GM23338 (cell line): ENCODE results near the gene DRAM2. TPM values are rescaled to one million over a fixed set of nuclear protein-coding genes. Genes with fewer than 3 reads are reported as not detected.

Experiments used
- ATAC-seq: fragments of 200-7000 bp; cut with Tn5 transposase; 3 replicates; pipeline ENCODE4 v1.9.1; 2020
- DNase-seq: peaks from one replicate; pipeline ENCODE4 v3.0.0-alpha.2; 2015; ENCODE audit warnings: low spot score
- H2AFZ ChIP-seq: fragments of 200-600 bp; sonication (generic); 2 replicates; pipeline ENCODE4 v1.8.0; 2016; ENCODE audit warnings: antibody characterized with exemption, mild to moderate bottlenecking, moderate library complexity
- H3F3A ChIP-seq: fragments of 200-600 bp; sonication (generic); replicated peaks from 2 replicates; pipeline ENCODE4 v1.8.0; 2017; ENCODE audit warnings: antibody characterized with exemption, mixed run types, low read depth
- H3K27ac ChIP-seq: fragments of 200-600 bp; sonication (generic); 2 replicates; pipeline ENCODE4 v1.6.1; 2016; ENCODE audit warnings: low read depth
- H3K27me3 ChIP-seq: fragments of 200-600 bp; sonication (generic); 2 replicates; pipeline ENCODE4 v1.8.0; 2016; ENCODE audit warnings: mild to moderate bottlenecking, mixed run types, moderate library complexity; ENCODE audit not compliant: insufficient read depth
- H3K36me3 ChIP-seq: fragments of 200-600 bp; sonication (generic); 2 replicates; pipeline ENCODE4 v1.8.0; 2016; ENCODE audit warnings: mild to moderate bottlenecking; ENCODE audit not compliant: insufficient read depth
- H3K4me1 ChIP-seq: fragments of 200-600 bp; sonication (generic); 2 replicates; pipeline ENCODE4 v1.8.0; 2016; ENCODE audit warnings: mild to moderate bottlenecking, moderate library complexity; ENCODE audit not compliant: insufficient read depth
- H3K4me2 ChIP-seq: fragments of 200-600 bp; sonication (generic); 2 replicates; pipeline ENCODE4 v1.7.1; 2017; ENCODE audit warnings: mixed run types
- H3K4me3 ChIP-seq: fragments of 200-600 bp; sonication (generic); 2 replicates; pipeline ENCODE4 v1.6.1; 2016; ENCODE audit warnings: mixed run types
- H3K79me2 ChIP-seq: fragments of 200-600 bp; sonication (generic); replicated peaks from 2 replicates; pipeline ENCODE4 v1.8.0; 2017; ENCODE audit warnings: mild to moderate bottlenecking; ENCODE audit not compliant: insufficient read depth
- H3K9me2 ChIP-seq: fragments of 200-600 bp; sonication (generic); 2 replicates; pipeline ENCODE4 v1.8.0; 2017; ENCODE audit not compliant: insufficient read depth
- H4K20me1 ChIP-seq: fragments of 200-600 bp; sonication (generic); replicated peaks from 2 replicates; pipeline ENCODE4 v1.8.0; 2017; ENCODE audit warnings: mild to moderate bottlenecking; ENCODE audit not compliant: insufficient read depth
- H3K27ac Mint-ChIP-seq: 2 replicates; pipeline ENCODE4 v1.8.0; 2020; ENCODE audit warnings: inconsistent platforms, mild to moderate bottlenecking, moderate library complexity, mixed read lengths
- H3K27me3 Mint-ChIP-seq: 3 replicates; pipeline ENCODE4 v1.8.0; 2022; ENCODE audit warnings: low read depth, mild to moderate bottlenecking, moderate library complexity, mixed read lengths, inconsistent platforms; ENCODE audit not compliant: insufficient read depth, poor library complexity
- H3K36me3 Mint-ChIP-seq: 3 replicates; pipeline ENCODE4 v1.8.0; 2021; ENCODE audit warnings: low read depth, mild to moderate bottlenecking, inconsistent platforms, moderate library complexity, mixed read lengths
- H3K4me1 Mint-ChIP-seq: 3 replicates; pipeline ENCODE4 v1.8.0; 2020; ENCODE audit warnings: mild to moderate bottlenecking, inconsistent platforms, mixed read lengths
- H3K4me3 Mint-ChIP-seq: 3 replicates; pipeline ENCODE4 v1.8.0; 2021; ENCODE audit warnings: moderate library complexity, mild to moderate bottlenecking, inconsistent platforms, mixed read lengths
- H3K9me3 Mint-ChIP-seq: 3 replicates; pipeline ENCODE4 v1.8.0; 2020; ENCODE audit warnings: moderate library complexity, mild to moderate bottlenecking, inconsistent platforms, mixed read lengths
- EZH2 ChIP-seq: fragments of 200-600 bp; sonication (generic); IDR thresholded peaks from one replicate; pipeline ENCODE4 v1.8.0; 2017; ENCODE audit warnings: antibody characterized with exemption, mild to moderate bottlenecking, low read depth; ENCODE audit not compliant: unreplicated experiment
- JUNB ChIP-seq: IDR thresholded peaks from one replicate; pipeline ENCODE4 v1.6.1; 2016; ENCODE audit warnings: antibody characterized with exemption; ENCODE audit not compliant: unreplicated experiment
- POLR2AphosphoS5 ChIP-seq: IDR thresholded peaks from 2 replicates; pipeline ENCODE4 v1.6.1; 2016; ENCODE audit warnings: antibody characterized with exemption, low read depth
- STAT1 ChIP-seq: IDR thresholded peaks from one replicate; pipeline ENCODE4 v1.6.1; 2016; ENCODE audit warnings: antibody characterized with exemption; ENCODE audit not compliant: unreplicated experiment
- long read RNA-seq: library from polyadenylated mRNA; unstranded; transcript quantifications from one replicate; pipeline ENCODE4 v2.0.0, GENCODE V29; 2020; ENCODE audit not compliant: unreplicated experiment
- polyA plus RNA-seq: library from polyadenylated mRNA; unstranded; fragments of >200 nt; fragmentation: Nextera tagmentation; extraction: Ambion mirVana; gene quantifications from 2 replicates; pipeline ENCODE4 v1.2.1, GENCODE V29; 2016
- total RNA-seq: library from RNA; depleted of rRNA; stranded (reverse); fragments of >200 nt; shearing (Covaris generic); gene quantifications from 2 replicates; pipeline ENCODE4 v1.2.3, GENCODE V29; 2014; rRNA removed
- TF ChIP-seq, protein P1 (sequence below), 2 experiments: fragments of 200-600 bp in 1 of 2; sonication (generic) in 1 of 2; conservative IDR thresholded peaks; 2 replicates each; pipeline versions ENCODE4 v1.5.1 to v1.6.1; 2016 to 2017; ENCODE audit warnings: antibody characterized with exemption in 2 of 2, low read depth in 2 of 2, mild to moderate bottlenecking in 2 of 2, moderate library complexity in 1 of 2
- TF ChIP-seq, protein P2 (sequence below): IDR thresholded peaks from one replicate; pipeline ENCODE4 v1.6.1; 2018; ENCODE audit warnings: antibody characterized with exemption; ENCODE audit not compliant: unreplicated experiment
- TF ChIP-seq, protein P3 (sequence below): IDR thresholded peaks from 2 replicates; pipeline ENCODE4 v1.6.1; 2016; ENCODE audit warnings: antibody characterized with exemption

The DRAM2 gene
- total RNA-seq (45.9 and 74.6 TPM in 2 replicates), polyA plus RNA-seq (22.9 TPM in 2 replicates)
- long read RNA-seq, partial matches to known transcripts = 4 of 37 reads
- long read RNA-seq, other reads (novel, unspliced or antisense) = 31 of 37 reads

GRCh38 chr1:111139956-111140679, at the start of gene DRAM2, which contains the start of gene CEPT1:
Gene DRAM2, minus strand, starts transcription at chr1:111140093. Its CDS starts 8,539 bp downstream, at chr1:111131554.
Gene CEPT1, plus strand, starts transcription at chr1:111140223. Its CDS starts 7,492 bp downstream, at chr1:111147715.
- H3K79me2 ChIP-seq = peaks cover 59% of the 10 kb centered on the region
- H2AFZ ChIP-seq = peak within 1 kb of the TSS; percentile 86
- TF ChIP-seq POLR2AphosphoS5 = peak; percentile 91
- no peak for TF ChIP-seq STAT1
- TF ChIP-seq, protein P1, sequence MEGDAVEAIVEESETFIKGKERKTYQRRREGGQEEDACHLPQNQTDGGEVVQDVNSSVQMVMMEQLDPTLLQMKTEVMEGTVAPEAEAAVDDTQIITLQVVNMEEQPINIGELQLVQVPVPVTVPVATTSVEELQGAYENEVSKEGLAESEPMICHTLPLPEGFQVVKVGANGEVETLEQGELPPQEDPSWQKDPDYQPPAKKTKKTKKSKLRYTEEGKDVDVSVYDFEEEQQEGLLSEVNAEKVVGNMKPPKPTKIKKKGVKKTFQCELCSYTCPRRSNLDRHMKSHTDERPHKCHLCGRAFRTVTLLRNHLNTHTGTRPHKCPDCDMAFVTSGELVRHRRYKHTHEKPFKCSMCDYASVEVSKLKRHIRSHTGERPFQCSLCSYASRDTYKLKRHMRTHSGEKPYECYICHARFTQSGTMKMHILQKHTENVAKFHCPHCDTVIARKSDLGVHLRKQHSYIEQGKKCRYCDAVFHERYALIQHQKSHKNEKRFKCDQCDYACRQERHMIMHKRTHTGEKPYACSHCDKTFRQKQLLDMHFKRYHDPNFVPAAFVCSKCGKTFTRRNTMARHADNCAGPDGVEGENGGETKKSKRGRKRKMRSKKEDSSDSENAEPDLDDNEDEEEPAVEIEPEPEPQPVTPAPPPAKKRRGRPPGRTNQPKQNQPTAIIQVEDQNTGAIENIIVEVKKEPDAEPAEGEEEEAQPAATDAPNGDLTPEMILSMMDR (conservative IDR thresholded peaks at IDR 0.05; ENCODE audit: low read depth in 2 of 2) = 0 out of 4 replicates have a peak, but pooled peaks of 1 of the 2 experiments have one; percentile 1
- no peaks in the 10 kb centered on the region for H3F3A ChIP-seq
- Mint-ChIP-seq H3K27ac (peak within 1 kb of the TSS; percentile 96), H3K27me3 (peaks cover 2% of the 10 kb centered on the region), H3K4me3 (peak within 1 kb of the TSS; percentile 96), H3K4me1 (peaks cover 32% of the 10 kb centered on the region), H3K9me3 (no peaks in the 10 kb centered on the region), H3K36me3 (peaks cover 20% of the 10 kb centered on the region)
- peak within 1 kb of the TSS; percentile 89 for H3K4me2 ChIP-seq
- no peaks in the 10 kb centered on the region for H3K9me2 ChIP-seq
- ATAC-seq (peak; percentile 86), DNase-seq (peak; percentile 99)
- H4K20me1 ChIP-seq = no peaks in the 10 kb centered on the region; the same call in none of the 2 replicates
- H3K27me3 ChIP-seq = no peaks in the 10 kb centered on the region
- peak within 1 kb of the TSS; percentile 98 for H3K27ac ChIP-seq
- H3K4me3 ChIP-seq = peak within 1 kb of the TSS; percentile 76
- H3K36me3 ChIP-seq = peaks cover 10% of the 10 kb centered on the region; the same call in 1 of the 2 replicates
- peaks cover 20% of the 10 kb centered on the region for H3K4me1 ChIP-seq

DNA sequence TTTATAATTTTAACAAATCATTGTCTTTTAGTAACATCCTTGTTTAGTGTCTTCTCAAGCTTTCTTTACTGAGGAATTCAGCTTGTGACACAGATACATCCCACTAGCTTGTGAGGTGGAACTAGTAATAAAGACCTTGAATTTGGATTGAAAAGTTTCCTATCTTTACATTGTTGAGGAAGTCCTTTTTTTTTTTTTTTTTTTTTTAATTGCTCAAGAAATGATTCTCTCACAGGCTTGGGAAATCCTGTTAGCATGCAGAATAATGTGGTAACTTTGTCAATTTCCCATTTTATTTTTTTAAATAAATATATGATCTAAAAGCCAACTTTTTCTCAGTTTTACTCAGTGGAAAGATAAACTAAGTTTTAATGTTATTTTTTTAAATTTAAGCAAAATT, 44.8 kb upstream of the DRAM2 start:
- Mint-ChIP-seq H3K27ac (no peak overlapping the region), H3K4me3 (no peak overlapping the region), H3K36me3 (peaks cover 44% of the 10 kb centered on the region), H3K9me3 (no peaks in the 10 kb centered on the region), H3K27me3 (no peaks in the 10 kb centered on the region), H3K4me1 (no peaks in the 10 kb centered on the region)
- Histone ChIP-seq H3K9me2 (no peaks in the 10 kb centered on the region; the same call in 1 of the 2 replicates), H3K27ac (no peak overlapping the region), H3K36me3 (peaks cover 6% of the 10 kb centered on the region), H3K4me3 (no peak overlapping the region), H3K79me2 (no peaks in the 10 kb centered on the region), H3K4me2 (no peak overlapping the region), H2AFZ (no peak overlapping the region), H3F3A (no peaks in the 10 kb centered on the region), H3K4me1 (no peaks in the 10 kb centered on the region), H3K27me3 (no peaks in the 10 kb centered on the region), H4K20me1 (no peaks in the 10 kb centered on the region)
- ATAC-seq (no peak), DNase-seq (no peak)
- TF ChIP-seq, protein P2, sequence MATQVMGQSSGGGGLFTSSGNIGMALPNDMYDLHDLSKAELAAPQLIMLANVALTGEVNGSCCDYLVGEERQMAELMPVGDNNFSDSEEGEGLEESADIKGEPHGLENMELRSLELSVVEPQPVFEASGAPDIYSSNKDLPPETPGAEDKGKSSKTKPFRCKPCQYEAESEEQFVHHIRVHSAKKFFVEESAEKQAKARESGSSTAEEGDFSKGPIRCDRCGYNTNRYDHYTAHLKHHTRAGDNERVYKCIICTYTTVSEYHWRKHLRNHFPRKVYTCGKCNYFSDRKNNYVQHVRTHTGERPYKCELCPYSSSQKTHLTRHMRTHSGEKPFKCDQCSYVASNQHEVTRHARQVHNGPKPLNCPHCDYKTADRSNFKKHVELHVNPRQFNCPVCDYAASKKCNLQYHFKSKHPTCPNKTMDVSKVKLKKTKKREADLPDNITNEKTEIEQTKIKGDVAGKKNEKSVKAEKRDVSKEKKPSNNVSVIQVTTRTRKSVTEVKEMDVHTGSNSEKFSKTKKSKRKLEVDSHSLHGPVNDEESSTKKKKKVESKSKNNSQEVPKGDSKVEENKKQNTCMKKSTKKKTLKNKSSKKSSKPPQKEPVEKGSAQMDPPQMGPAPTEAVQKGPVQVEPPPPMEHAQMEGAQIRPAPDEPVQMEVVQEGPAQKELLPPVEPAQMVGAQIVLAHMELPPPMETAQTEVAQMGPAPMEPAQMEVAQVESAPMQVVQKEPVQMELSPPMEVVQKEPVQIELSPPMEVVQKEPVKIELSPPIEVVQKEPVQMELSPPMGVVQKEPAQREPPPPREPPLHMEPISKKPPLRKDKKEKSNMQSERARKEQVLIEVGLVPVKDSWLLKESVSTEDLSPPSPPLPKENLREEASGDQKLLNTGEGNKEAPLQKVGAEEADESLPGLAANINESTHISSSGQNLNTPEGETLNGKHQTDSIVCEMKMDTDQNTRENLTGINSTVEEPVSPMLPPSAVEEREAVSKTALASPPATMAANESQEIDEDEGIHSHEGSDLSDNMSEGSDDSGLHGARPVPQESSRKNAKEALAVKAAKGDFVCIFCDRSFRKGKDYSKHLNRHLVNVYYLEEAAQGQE = no peak
- TF ChIP-seq EZH2 (no peak), POLR2AphosphoS5 (no peak), JUNB (no peak)
- TF ChIP-seq, protein P1 (conservative IDR thresholded peaks at IDR 0.05; ENCODE audit: low read depth in 2 of 2) = no peak
- TF ChIP-seq, protein P3, sequence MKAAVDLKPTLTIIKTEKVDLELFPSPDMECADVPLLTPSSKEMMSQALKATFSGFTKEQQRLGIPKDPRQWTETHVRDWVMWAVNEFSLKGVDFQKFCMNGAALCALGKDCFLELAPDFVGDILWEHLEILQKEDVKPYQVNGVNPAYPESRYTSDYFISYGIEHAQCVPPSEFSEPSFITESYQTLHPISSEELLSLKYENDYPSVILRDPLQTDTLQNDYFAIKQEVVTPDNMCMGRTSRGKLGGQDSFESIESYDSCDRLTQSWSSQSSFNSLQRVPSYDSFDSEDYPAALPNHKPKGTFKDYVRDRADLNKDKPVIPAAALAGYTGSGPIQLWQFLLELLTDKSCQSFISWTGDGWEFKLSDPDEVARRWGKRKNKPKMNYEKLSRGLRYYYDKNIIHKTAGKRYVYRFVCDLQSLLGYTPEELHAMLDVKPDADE = no peak
